ENCODE measurements around the gene BCR.

BCR gene

GRCh38 chr22:23274146-23274526, 93.8 kb downstream of the BCR start:
- no peak for DNase-seq (ENCODE audit: low read depth, low spot score)

GRCh38 chr22:23274891-23275694, 94.8 kb downstream of the BCR start:
- no peak for DNase-seq (ENCODE audit: low read depth, low spot score)

- no peak for DNase-seq (ENCODE audit: low read depth, low spot score)
Measured at GRCh38 chr22:23275751-23276150, 95.4 kb downstream of the BCR start.

GRCh38 chr22:23276656-23277582, 96.6 kb downstream of the BCR start:
- DNase-seq (ENCODE audit: low read depth, low spot score): no peak

- DNase-seq (ENCODE audit: low read depth, low spot score): no peak
Measured at GRCh38 chr22:23277583-23278295, 97.4 kb downstream of the BCR start.

- no peak for DNase-seq (ENCODE audit: low read depth, low spot score)
Measured at GRCh38 chr22:23278883-23279675, 98.8 kb downstream of the BCR start.

GRCh38 chr22:23279781-23280180, 99.5 kb downstream of the BCR start:
- no peak for DNase-seq (ENCODE audit: low read depth, low spot score)

GRCh38 chr22:23280356-23281052, 100.2 kb downstream of the BCR start:
- DNase-seq (ENCODE audit: low read depth, low spot score): no peak

GRCh38 chr22:23281053-23281405, 100.7 kb downstream of the BCR start:
- no peak for DNase-seq (ENCODE audit: low read depth, low spot score)

GRCh38 chr22:23281406-23282088, 101.2 kb downstream of the BCR start:
- DNase-seq (ENCODE audit: low read depth, low spot score): peak; percentile 44

- no peak for DNase-seq (ENCODE audit: low read depth, low spot score)
Measured at GRCh38 chr22:23282089-23282501, 101.8 kb downstream of the BCR start.

GRCh38 chr22:23282516-23282915, 102.2 kb downstream of the BCR start:
- no peak for DNase-seq (ENCODE audit: low read depth, low spot score)

- DNase-seq (ENCODE audit: low read depth, low spot score): no peak
Measured at GRCh38 chr22:23282986-23283385, 102.7 kb downstream of the BCR start.

GRCh38 chr22:23283591-23284503, 103.5 kb downstream of the BCR start:
- no peak for DNase-seq (ENCODE audit: low read depth, low spot score)

GRCh38 chr22:23284504-23285033, 104.3 kb downstream of the BCR start:
- no peak for DNase-seq (ENCODE audit: low read depth, low spot score)

GRCh38 chr22:23285236-23285635, 104.9 kb downstream of the BCR start:
- DNase-seq (ENCODE audit: low read depth, low spot score): no peak

- DNase-seq (ENCODE audit: low read depth, low spot score): no peak
Measured at GRCh38 chr22:23285734-23286133, 105.4 kb downstream of the BCR start.

GRCh38 chr22:23286296-23286695, 106.0 kb downstream of the BCR start:
- DNase-seq (ENCODE audit: low read depth, low spot score): no peak
